Activated naive CD4-positive, alpha-beta T cell treated with anti-CD3 and anti-CD28 coated beads, Interleukin-2, amount 50 U/mL, for 16 hours (primary cell): ENCODE data around the gene TARBP1.
"Not testable (repeated sequence)": the region's sequence is repeated elsewhere in the genome, so short reads cannot be mapped to it uniquely, and the experiment has no call there.

Source experiments
- DNase-seq: peaks from one replicate; pipeline ENCODE4 v3.0.0-alpha.2; 2020

The TARBP1 gene

GRCh38 chr1:234504251-234504650 lies 25.3 kb upstream of the TARBP1 start:
- not testable (repeated sequence) for DNase-seq

GRCh38 chr1:234503193-234504050 lies 24.4 kb upstream of the TARBP1 start:
- DNase-seq = no peak

DNA sequence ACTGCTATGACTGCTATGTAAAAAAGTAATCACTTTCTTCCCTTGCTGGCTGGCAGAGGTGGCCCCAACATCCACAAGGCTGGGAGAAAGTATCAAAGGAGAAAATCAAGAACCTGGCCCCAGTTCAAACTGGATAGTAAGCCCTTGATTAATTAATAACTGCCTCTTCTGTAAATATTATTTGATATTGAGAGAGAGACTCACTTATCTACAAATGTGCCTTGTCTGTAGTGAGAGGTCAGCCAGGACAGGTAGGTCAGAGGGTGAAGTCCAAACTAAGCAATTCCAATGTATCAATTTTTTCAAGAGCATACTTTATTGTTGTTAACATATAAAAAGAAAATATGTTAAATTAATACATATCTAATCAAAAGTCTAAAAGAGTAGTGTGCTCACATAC lies 23.8 kb upstream of the TARBP1 start:
- DNase-seq = no peak

DNA sequence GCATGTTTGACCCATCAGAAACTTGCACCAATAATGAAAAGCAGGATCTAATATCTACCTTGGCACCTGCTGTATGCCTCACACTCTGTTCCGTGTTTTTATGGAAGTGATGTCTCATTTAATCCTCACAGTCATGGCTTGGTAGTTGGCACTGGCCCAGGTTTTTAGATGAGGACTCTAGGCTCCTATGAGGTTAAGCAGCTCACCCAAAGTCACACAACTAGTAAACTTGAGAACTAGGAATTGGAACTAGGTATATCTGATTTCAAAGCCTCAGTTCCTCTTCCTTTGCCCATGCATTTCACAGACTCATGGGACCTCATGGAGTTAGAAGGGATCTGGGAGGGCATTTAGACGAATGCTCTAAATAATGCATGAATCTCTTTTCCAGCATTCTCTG lies 21.3 kb upstream of the TARBP1 start:
- DNase-seq = no peak

DNA sequence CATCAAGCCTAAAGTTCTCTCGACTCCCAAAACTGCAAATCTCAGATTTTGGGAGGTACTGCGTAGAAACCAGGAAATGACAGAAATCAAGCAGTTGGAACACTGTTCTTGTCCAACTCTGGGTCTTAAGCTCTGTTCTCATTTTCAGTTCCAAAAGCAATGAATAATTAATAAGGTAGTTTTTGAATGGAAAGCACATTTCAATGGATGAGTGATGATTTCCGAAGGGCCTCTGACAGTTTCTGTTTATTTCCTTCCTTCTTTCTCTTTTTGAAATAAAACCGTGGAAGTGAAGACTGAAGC lies 20.9 kb upstream of the TARBP1 start:
- DNase-seq = no peak

GRCh38 chr1:234499119-234499942 lies 20.4 kb upstream of the TARBP1 start:
- peak; percentile 85 for DNase-seq

- no peak for DNase-seq
Observed at GRCh38 chr1:234498448-234499118, 19.6 kb upstream of the TARBP1 start.

DNA sequence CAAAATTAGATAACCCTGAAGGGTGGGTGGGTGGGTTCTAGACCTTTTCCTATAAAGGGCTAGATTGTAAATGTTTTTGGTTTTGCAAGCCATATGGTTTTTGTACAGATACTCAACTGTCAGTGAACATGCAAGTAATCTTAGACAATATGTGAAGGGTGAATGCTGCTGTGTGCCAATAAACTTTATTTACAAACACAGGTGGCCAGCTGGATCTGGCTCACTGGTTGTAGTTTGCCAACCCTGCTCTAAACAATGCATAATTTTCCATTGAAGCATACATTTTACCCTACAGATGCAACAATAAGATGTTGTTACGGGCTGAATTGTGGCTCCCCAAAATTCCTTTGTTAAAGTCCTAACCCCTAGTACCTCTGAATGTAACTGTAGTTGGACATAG lies 18.6 kb upstream of the TARBP1 start:
- no peak for DNase-seq

DNA sequence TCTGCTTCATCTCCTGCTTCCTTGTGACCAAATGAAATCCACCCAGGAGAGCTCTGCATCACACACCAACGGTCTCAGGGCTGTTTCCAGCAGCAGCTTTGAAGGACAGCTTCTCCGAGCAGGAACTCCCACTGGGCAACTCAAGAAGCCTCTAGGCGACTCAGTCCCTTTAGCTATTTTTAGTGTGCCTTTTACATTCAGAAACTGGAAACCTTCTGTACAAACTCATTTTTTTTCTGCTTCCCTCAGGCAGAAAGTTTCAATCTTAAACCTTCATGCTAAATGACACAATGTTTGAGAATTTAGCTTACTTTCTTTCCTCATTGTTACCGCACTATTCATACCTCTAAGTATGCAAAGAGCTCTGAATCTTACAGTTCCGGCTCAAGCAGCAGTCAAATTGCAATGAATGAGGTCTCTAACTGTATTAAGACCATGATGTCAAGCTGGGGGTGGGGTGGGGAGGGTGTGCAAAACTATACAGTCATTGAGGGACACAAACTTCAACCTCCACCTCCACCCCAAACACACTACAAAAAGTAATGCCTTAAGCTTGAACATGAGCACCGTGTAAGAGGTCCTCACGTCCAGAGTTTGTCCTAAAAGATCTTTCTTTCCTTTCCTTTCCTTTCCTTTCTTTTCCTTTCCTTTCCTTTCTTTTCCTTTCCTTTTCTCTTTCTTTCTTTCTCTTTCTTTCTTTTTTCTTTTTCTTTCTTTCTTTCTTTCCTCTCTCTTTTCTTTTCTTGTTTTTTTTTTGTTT lies 16.4 kb upstream of the TARBP1 start:
- no peak for DNase-seq

DNA sequence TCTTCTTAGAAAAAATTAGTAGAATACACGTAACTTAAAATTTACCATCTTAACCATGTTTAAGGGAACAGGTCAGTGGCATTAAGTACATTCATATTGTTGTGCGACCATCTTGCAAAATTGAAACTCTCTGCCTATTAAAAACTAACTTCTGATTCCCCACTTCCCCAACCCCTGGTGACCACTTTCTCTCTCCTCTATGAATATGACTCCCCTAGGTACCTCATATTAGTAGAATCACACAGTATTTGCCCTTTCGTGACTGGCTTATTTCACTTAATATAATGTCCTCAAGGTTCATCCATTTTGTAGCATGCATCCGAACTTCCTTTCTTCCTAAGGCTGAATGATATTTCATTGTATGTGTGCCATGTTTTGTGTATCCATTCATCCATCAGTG lies 15.1 kb upstream of the TARBP1 start:
- DNase-seq = no peak

- no peak for DNase-seq
Observed at GRCh38 chr1:234490793-234491479, 12.0 kb upstream of the TARBP1 start.

- DNase-seq = no peak
Observed at GRCh38 chr1:234489698-234490077, 10.7 kb upstream of the TARBP1 start.

GRCh38 chr1:234489007-234489697 lies 10.2 kb upstream of the TARBP1 start:
- DNase-seq = no peak

DNA sequence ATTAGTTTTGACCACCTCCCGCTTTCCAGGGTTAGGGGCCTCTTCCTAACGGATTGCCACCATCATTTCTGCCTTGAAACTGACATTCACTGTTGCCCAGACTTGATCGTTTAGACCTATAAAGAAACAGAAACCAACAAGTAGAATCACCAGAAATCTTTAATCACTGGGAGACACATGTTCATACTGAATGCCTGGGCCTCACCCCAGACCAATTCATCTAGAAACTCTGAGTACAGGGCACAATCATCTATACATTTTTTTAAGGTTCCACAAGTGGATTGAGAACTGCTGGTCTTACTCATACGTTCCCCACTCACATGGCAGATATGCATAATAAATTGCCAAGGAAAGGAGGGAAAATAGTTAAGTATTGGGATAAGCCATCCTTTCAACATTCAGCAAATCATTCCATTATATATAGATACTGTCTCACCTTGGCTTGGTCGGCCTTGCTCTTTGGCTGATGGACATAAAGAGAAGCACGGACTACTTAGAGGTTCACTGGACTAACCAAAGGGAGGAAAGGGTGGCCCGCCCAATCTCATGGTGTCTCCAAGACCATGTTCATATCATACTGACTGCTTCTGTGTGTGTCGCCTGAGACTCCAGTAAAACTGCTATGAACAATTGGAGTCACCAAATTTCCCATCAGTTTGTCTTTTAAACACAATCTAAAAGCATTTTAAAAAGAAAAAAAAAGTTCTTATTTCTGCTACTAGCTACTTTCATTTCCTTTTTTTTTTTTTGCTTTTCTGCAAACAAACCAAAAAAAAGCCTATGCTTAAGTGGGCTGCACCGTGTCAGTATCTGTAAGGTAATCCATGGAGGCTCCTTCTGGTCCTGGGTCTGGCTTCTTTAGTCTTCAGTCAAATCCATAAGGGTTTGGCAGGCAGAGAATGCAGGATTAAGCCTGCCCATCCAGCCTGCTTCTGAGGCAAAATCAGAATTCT lies 9.4 kb upstream of the TARBP1 start:
- DNase-seq = peak; percentile 33

DNA sequence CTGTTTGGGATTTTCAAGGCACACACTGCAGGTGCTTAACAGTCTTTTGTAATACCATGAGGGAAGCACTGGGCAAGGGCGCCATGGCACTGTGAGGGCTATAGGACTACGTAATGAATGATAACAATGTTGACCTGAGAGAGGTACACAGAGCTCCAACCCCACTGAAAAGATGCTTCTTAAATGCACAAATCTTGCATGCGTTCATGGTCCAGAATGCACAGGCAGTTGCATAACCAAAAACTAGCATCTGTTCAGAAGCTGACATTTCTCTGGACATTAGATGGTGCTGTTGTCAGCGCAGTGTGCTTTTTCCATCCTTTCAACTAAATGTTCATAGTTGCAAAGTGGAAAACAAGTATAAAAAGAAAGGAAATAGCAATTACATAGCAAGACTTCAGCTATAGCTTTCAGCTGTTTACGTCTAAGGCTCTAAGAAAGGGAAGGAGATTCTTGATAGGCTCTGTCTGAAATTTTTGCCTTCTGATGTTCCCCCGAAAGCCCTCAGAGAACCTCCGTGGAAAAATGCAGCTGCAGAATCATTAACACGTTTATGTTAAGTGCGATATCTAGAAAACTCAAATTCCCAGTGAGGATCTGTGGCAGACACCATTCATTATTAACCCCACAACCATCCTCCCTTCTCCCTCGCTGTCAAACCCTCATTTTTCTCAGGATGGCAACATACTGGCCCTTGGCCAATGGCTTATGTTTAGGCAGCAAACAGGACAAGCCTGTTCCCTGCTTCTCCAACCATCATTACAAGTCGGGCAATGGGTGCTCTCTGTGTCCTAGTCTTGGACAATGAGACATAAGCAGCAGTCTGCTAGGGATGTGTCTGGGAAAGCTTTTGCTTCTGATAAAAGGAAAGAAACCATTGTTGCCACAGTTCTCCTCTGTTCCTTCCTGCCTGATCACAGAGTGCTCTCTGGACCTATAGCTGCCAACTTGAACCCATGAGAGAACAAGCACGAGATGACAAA lies 8.2 kb upstream of the TARBP1 start:
- DNase-seq = no peak

DNA sequence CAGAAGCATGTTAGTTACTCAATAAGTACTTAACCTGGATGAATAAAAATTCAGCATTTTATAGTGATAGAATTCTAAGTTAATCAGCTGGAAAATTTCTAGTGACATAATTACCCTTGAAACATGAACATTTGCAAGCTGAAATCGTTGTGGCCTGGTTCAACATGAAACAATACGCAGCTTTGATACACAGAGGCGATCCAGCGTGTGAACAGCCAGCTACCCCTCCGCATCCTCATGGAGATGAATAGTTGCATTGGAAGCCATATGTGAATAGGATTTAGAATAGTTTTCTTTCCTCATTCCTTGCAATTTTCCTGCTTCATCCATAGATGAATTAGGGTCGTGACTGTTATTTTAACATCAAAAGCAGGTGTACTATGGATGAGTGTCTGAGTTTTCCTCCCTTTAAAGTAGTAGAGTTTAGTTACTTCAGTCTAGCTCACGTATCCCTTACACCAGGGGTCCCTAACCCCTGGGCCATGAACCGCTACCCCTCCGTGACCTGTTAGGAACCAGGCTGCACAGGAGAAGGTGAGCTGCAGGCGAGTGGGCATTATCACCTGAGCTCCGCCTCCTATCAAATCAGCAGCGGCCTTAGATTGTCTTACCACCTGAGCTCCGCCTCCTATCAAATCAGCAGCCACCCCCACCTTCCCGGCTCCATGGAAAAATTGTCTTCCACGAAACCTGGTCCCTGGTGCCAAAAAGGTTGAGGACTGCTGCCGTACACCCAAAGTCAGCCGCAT lies 6.2 kb upstream of the TARBP1 start:
- no peak for DNase-seq

- no peak for DNase-seq
Observed at GRCh38 chr1:234484218-234484617, 5.2 kb upstream of the TARBP1 start.

GRCh38 chr1:234481771-234482170 lies 2.8 kb upstream of the TARBP1 start:
- no peak for DNase-seq

- DNase-seq = no peak
Observed at GRCh38 chr1:234479866-234480265, 887 bp upstream of the TARBP1 start.
